ENCODE data around the gene STARD9. TPM values are rescaled to one million over a fixed set of nuclear protein-coding genes. Genes with fewer than 3 reads are reported as not detected.

The STARD9 gene
- total and polyA plus RNA-seq, 2 of the 13 experiments (the other 11 are each of a cell fraction or from before 2014, with no cell fraction given) = 5.3 to 7.5 TPM

DNA sequence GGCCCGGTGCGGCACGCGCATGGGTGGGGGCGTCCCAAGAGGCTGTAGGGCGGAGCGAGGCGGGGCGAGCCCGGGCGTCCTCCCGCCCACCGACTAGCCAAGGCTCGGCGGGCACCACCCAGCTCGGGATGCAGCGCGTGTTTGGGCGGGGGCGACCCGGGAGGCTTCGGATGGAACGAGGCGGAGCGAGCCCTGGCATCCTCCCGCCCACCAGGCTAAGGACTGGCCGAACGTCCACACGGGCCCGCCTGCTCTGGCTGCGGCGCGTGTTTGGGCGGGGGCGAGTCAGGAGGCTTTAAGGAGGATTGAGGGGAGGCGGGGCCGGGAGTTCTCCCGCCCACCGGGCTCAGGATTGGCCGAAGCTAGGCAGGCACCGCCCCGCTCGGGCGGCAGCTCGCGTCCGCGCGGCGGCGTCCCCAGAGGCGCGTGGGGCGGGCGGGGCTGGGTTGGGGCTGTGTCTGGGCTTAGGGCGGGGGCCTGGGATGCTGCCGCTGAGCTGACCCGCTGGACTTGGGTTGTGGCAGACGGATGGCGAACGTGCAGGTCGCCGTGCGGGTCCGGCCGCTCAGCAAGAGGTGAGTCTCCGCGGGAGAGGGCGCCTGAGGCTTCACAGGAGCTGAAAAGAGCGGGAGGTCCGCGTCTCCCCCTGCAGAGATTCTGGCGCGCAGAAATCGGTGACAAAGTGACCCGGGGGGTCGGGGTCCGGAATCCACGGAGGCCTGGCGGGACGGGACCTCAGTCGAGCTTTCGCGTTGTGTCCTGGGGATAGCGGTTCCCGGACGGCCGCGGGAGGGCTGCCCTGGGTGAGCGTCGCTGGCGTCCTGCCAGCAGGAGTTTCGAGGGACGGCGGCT is at the start of gene STARD9 (continued):
- TF ChIP-seq, protein P1, sequence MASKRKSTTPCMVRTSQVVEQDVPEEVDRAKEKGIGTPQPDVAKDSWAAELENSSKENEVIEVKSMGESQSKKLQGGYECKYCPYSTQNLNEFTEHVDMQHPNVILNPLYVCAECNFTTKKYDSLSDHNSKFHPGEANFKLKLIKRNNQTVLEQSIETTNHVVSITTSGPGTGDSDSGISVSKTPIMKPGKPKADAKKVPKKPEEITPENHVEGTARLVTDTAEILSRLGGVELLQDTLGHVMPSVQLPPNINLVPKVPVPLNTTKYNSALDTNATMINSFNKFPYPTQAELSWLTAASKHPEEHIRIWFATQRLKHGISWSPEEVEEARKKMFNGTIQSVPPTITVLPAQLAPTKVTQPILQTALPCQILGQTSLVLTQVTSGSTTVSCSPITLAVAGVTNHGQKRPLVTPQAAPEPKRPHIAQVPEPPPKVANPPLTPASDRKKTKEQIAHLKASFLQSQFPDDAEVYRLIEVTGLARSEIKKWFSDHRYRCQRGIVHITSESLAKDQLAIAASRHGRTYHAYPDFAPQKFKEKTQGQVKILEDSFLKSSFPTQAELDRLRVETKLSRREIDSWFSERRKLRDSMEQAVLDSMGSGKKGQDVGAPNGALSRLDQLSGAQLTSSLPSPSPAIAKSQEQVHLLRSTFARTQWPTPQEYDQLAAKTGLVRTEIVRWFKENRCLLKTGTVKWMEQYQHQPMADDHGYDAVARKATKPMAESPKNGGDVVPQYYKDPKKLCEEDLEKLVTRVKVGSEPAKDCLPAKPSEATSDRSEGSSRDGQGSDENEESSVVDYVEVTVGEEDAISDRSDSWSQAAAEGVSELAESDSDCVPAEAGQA (IDR thresholded peaks at IDR 0.05; ENCODE audit: low read depth) = no peak
- TF ChIP-seq, protein P1 (CRISPR knock-in tag; IDR thresholded peaks at IDR 0.05; ENCODE audit: borderline replicate concordance) = no peak
- TF ChIP-seq HOXA5 (CRISPR knock-in tag; IDR thresholded peaks at IDR 0.05) = peak; percentile 77; the same call in 1 of the 2 replicates
- TF ChIP-seq, protein P2, sequence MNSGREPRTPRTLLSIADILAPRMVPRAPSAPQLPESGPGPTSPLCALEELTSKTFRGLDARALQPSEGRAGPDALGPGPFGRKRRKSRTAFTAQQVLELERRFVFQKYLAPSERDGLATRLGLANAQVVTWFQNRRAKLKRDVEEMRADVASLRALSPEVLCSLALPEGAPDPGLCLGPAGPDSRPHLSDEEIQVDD (CRISPR knock-in tag; IDR thresholded peaks at IDR 0.05; ENCODE audit: borderline replicate concordance) = no peak
- no peak for TF ChIP-seq ZBTB8A (CRISPR knock-in tag; IDR thresholded peaks at IDR 0.05; ENCODE audit: borderline replicate concordance, low read depth)
- TF ChIP-seq ZMYM2 (CRISPR knock-in tag; IDR thresholded peaks at IDR 0.05) = peak; percentile 77
- TF ChIP-seq HES4 (CRISPR knock-in tag; IDR thresholded peaks at IDR 0.05; ENCODE audit: borderline replicate concordance) = peak; percentile 83; the same call in 1 of the 2 replicates
- TF ChIP-seq ZNF138 (CRISPR knock-in tag; IDR thresholded peaks at IDR 0.05; ENCODE audit: low read depth) = peak; percentile 39; the same call in 1 of the 2 replicates
- TF ChIP-seq SUZ12 (IDR thresholded peaks at IDR 0.05; ENCODE audit: low read depth, low read length) = no peak
- TF ChIP-seq ISX (CRISPR knock-in tag; conservative IDR thresholded peaks at IDR 0.05) = no peak
- no peak for TF ChIP-seq ZNF251 (CRISPR knock-in tag; IDR thresholded peaks at IDR 0.05)
- TF ChIP-seq SOX13 (IDR thresholded peaks at IDR 0.05) = no peak
- TF ChIP-seq SOX13 (CRISPR knock-in tag; conservative IDR thresholded peaks at IDR 0.05 in 1 of 2, IDR thresholded peaks at IDR 0.05 in 1 of 2) = peak in 1 of 2 experiments; percentile 59; a peak in 2 of 4 replicates
- peak; percentile 89 for TF ChIP-seq MAZ (IDR thresholded peaks at IDR 0.05; ENCODE audit: borderline replicate concordance, low read depth, low read length)
- TF ChIP-seq MAZ (CRISPR knock-in tag; IDR thresholded peaks at IDR 0.05; ENCODE audit: low read depth) = peak; percentile 80; the same call in 1 of the 2 replicates
- TF ChIP-seq, protein P3, sequence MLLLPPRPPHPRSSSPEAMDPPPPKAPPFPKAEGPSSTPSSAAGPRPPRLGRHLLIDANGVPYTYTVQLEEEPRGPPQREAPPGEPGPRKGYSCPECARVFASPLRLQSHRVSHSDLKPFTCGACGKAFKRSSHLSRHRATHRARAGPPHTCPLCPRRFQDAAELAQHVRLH (CRISPR knock-in tag; IDR thresholded peaks at IDR 0.05; ENCODE audit: borderline replicate concordance, low read depth) = no peak
- TF ChIP-seq RELA (CRISPR knock-in tag; IDR thresholded peaks at IDR 0.05) = no peak
- TF ChIP-seq ZC3H13 (CRISPR knock-in tag; IDR thresholded peaks at IDR 0.05) = no peak
- TF ChIP-seq KLF13 (CRISPR knock-in tag; IDR thresholded peaks at IDR 0.05) = no peak
- no peak for TF ChIP-seq ZNF382 (CRISPR knock-in tag; IDR thresholded peaks at IDR 0.05; ENCODE audit: borderline replicate concordance)
- no peak for TF ChIP-seq ZNF383 (CRISPR knock-in tag; IDR thresholded peaks at IDR 0.05; ENCODE audit: borderline replicate concordance)
- TF ChIP-seq ZNF260 (CRISPR knock-in tag; IDR thresholded peaks at IDR 0.05; ENCODE audit: borderline replicate concordance, low read depth) = no peak
- no peak; the same call in 1 of the 2 replicates for TF ChIP-seq ZSCAN9 (CRISPR knock-in tag; IDR thresholded peaks at IDR 0.05; ENCODE audit: borderline replicate concordance)
